CD4-positive, alpha-beta T cell treated with Interleukin-15 for 1 hour (primary cell): ENCODE data around the gene LCN10.
A peak's percentile ranks its signal among the peaks of the same experiment; 100 is the strongest.
"Not testable (repeated sequence)": the region's sequence is repeated elsewhere in the genome, so short reads cannot be mapped to it uniquely, and the experiment has no call there.

Experiments used
- DNase-seq: peaks from one replicate; pipeline ENCODE4 v3.0.0-alpha.2; 2020

LCN10 gene

DNA sequence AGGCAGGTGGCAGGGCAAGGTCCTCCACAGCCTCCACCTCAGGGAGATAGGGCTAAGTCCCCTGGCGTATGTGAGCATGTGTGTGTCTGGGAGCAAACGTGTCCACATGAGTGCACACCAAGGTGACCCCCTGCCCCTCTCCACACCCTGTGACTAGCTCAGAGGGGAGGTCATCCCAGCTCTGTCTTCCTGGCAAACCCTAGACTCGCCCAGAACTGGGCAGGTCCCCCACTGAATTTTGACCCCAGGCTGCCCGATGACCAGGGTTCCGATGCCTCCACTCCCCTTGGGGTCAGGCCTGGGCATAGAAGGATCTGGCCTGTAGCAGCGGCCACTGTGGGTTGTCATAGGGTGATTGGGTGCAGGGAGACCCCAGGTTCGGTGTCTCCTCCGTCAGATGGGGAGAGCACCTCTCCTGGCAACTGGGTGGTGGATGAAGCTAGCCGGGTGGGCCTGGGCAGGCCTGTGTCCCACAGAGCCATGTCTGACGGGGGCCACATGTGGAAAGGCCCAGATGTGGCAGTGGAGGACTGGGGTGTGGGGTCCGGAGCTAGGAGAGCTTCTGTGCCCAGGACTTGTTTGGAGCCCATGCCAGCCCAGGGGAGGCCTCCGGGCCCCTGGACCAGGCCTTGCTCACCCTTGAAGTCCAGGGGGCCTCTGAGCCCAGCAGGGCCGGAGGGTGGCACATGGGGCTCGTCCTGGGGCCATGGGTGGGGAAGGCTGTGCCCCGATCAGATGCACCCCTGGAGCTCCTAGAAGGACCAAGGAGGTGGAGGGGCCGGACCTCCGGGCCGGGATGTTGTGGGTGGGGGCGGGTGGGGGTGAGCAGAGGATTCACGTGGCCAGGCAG, 24.2 kb downstream of the LCN10 start:
- no peak for DNase-seq

GRCh38 chr9:136717399-136717798, 25.3 kb downstream of the LCN10 start:
- no peak for DNase-seq

GRCh38 chr9:136714893-136715274, 27.9 kb downstream of the LCN10 start:
- no peak for DNase-seq

DNA sequence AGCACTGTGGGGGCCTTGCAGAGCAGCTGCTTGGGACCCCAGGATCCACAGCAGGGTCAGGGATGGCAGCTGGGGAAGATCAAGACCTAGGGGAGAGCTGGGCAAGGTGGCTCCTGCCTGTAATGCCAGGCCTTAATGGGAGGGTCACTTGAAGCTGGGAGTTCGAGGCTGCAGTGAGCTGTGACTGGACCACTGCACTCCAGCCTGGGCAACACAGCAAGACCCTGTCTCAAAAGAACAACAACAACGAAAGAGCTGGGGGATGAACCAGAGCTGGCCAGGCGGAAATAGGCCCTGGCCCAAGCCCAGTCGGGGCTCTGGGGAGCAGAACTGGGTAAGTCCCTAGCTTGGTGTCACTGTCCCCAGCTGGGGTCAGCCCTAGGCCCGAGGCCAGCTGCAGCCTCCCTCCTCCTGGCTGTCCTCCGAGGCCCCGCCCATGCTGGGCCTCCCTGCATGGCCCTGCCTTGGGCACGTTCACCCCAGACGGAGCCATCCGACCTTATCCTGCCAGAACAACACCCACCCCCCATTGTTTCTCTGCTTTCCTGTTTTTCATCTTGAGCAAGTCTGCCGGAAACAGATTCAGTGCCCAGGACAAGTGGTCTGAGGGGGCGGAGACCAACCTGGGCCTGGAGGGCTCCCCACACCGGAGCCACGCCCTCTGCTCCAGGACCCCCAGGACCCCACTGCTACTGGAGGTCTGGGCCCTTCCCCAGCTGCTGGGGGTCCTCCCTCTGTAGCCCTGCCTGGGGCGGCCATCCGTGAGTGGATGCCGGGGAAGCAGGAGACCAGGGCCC, 28.4 kb downstream of the LCN10 start:
- DNase-seq: no peak

DNA sequence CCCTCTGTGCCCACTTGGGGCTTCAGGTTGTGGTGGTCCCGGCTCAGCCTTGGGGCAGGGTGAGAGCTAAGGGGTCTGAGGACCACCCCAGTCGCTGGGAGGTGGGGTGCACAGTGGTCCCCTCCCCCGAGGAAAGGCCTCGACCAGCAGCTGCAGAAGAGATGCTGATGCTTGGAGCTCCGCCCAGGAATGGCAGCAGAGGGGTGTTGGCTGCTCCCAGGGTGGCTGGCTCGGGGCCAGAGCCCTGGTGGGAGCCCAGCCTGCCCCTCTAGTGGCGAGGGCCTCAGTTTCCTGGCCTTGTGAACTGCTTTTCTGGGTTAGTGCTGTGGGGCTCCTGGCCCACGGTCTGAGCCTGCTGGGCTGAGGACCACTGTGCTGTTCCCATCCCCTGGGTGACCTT, 29.2 kb downstream of the LCN10 start:
- no peak for DNase-seq

GRCh38 chr9:136712690-136713544, 29.8 kb downstream of the LCN10 start:
- no peak for DNase-seq

GRCh38 chr9:136711751-136712689, 30.7 kb downstream of the LCN10 start, which contains the start of gene DIPK1B:
TSS of gene DIPK1B (plus strand) at chr9:136712572. CDS start at chr9:136712666, 94 bp downstream.
- no peak for DNase-seq

- DNase-seq: not testable (repeated sequence)
Observed at GRCh38 chr9:136711219-136711648, 31.5 kb downstream of the LCN10 start.

GRCh38 chr9:136710543-136710942, 32.2 kb downstream of the LCN10 start:
- DNase-seq: no peak

- no peak for DNase-seq
Observed at GRCh38 chr9:136709454-136710109, 33.2 kb downstream of the LCN10 start.

GRCh38 chr9:136707849-136708517, 34.8 kb downstream of the LCN10 start:
- no peak for DNase-seq

- DNase-seq: no peak
Observed at GRCh38 chr9:136707011-136707410, 35.7 kb downstream of the LCN10 start.

DNA sequence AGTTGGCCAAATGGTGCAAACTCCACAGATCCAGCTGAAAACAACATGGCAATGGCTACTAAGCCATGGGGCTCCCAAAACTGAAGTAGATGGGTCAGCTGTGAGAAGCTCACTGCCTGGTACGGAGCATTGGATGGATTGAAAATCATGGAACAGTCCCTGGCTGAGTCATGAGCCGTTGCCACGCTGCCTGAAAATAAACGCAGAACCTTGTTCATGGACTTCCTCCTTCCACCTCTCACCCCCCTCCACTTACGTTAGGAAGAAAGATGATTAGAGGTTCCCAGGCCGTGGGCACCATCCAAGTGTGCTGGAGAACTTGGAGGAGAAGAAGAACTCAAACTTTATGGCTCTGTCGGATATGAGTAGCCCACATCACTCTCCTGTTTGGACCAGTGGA, 37.2 kb downstream of the LCN10 start:
- DNase-seq: peak; percentile 29

- DNase-seq: not testable (repeated sequence)
Observed at GRCh38 chr9:136704741-136705140, 38.0 kb downstream of the LCN10 start.

GRCh38 chr9:136703276-136703860, 39.4 kb downstream of the LCN10 start:
- no peak for DNase-seq

- no peak for DNase-seq
Observed at GRCh38 chr9:136701668-136702053, 41.1 kb downstream of the LCN10 start.

GRCh38 chr9:136700959-136701667, 41.6 kb downstream of the LCN10 start:
- peak; percentile 72 for DNase-seq

DNA sequence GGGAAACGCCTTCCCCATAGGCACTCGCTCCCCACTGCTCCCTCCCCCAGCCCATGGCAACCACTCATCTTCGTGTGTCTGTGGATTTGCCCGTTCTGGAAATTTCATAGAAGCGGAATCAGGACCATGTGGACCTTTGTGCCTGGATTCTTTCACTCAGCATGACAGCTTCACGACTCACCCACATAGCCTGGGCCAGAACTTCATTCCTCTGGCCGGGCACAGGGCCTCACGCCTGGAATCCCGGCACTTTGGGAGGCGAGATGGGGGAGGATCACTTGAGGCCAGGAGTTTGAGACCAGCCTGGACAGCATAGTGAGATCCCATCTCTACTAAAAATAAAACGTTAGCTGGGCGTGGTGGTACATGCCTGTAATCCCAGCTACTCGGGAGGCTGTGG, 42.4 kb downstream of the LCN10 start:
- no peak for DNase-seq

- no peak for DNase-seq
Observed at GRCh38 chr9:136698635-136699246, 44.0 kb downstream of the LCN10 start.
